ENCODE data around the gene PACRG.

DNA sequence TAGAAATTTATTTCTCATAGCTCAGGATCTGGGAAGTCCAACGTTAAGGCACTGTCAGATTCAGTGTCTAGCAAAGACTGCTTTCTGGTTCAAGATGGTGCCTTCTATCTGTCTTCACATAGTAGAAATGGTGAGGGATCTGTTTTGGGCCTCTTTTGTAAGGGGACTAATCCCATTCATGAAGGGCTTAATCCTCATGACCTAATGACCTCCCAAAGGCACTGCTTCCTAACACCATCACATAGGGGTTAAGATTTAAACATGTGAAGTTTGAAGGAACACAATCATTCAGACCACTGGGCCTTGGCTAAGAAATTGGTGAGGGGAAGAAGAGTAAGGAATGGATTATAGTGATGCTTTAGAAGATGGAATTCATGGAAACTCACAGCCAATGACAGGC, 237.6 kb downstream of the PACRG start:
- no peak for TF ChIP-seq POLR2A (IDR thresholded peaks at IDR 0.05; ENCODE audit: low read depth, low read length)
- TF ChIP-seq POLR2AphosphoS5 (IDR thresholded peaks at IDR 0.05; ENCODE audit: low read depth, low read length): no peak
- TF ChIP-seq TAF1 (IDR thresholded peaks at IDR 0.05; ENCODE audit: borderline replicate concordance, low read depth, low read length): no peak

All from GM12892 (cell line).